DMS 273 (cell line): ENCODE data around the gene HOXD12.
A peak's percentile ranks its signal among the peaks of the same experiment; 100 is the strongest.

ENCODE experiments used
- DNase-seq: peaks from one replicate; lab custom pipeline; 2025; ENCODE audit not compliant: unreplicated experiment; lab: John Stamatoyannopoulos, UW

HOXD12 gene

GRCh38 chr2:176080540-176081375 is 18.8 kb upstream of the HOXD12 start:
- DNase-seq, result no peak

- no peak for DNase-seq
These were observed 18.2 kb upstream of the HOXD12 start for GRCh38 chr2:176081376-176081836.

DNA sequence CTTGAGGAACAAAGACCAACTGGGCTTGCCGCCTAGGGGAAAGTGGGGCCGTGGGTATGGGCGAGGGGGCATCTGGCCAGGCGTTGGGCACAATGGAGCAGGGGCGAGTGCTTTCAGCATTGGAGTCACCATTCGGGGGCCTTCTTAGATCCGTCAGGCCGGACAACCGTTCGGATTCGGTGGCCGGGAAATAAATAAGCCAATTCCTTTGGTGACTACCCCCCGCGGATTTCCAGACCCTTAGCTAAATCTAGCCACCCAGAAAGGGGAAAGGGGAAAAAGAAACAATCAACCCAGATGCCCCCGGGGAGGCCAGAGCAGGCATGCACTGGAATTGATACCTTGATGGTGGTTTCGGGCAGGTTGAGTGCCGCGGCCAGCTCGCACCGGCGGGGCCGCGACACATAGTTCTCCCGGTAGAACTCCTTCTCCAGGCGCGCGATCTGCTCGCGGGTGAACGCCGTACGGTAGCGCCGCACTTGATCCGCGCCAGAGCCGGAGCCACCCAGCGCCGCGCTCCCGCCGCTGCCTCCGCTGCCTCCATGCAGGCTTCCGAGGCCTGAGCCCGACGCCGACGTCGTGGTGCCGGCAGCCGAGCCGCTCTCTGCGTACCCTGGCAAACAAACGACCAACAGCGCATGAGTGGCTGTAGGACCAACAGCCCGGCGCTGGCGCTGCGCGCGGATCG is 17.6 kb upstream of the HOXD12 start:
- DNase-seq, result no peak

DNA sequence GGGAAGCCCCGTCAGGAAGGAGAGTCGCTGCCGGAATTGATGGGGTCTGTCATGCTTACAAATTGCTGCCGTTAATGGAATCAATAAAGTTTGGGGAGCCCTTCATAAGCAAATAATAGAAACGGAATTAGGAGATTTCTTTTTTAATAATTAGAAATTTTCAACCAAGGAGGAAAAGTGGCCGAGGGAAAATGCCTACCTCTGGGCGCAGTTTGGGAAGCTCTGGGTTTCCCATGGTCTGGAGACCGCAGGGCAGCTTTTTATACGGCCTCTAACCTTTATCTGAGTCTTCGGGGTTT is 17.1 kb upstream of the HOXD12 start:
- no peak for DNase-seq

- no peak for DNase-seq
These were observed 16.5 kb upstream of the HOXD12 start for GRCh38 chr2:176082824-176083751.

DNA sequence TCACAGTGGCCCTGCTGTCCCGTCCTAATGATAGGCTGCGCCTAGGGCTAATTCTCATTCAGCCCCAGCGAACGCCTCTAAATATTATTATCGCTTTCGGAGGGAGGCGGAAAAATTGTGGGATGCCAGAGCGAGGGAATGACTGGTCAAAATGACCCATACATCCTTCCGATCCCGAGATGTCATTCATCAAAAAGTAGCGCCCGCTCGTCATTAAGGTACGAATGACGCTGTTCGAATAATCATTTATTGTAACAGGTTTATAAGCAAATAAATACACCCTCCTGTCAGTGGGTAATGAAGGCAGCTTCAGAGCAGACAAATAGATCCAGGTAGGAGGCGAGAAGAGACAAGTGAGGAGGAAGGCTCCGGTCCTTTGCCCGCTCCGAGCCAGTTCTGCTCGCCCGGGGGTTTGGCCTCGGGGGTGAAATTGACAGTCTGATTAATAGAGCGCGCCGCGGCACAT is 15.8 kb upstream of the HOXD12 start, which contains the start of gene EVX2:
TSS of gene EVX2 (minus strand) at position 167 of the 466 bp plus-strand sequence. CDS start 186 bp downstream, outside the sequence.
- no peak for DNase-seq

DNA sequence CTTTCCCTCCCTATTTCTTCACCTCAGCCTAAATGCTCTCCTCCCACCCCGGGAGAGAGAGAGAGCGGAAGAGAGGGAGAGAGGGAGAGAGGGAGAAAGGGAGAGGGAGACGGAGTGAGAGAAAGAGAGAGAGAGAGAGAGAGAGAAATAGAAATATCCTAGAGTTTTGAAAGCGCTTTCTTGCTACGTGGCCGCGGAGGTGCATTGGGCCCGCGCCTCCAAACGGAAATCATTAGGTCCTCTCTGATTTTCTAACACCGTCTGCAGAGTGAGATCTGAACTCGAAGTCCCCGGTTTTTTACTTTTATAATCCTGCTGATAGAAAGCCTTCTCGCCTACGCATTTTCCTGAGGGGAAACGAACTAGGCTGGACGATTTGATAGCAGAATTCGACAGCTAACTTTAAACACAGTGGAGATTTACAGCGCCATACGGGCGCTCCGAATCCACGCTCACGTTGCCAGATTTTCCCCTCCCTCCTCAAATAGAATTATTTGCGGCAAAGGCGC is 14.9 kb upstream of the HOXD12 start:
- peak; percentile 30 for DNase-seq

DNA sequence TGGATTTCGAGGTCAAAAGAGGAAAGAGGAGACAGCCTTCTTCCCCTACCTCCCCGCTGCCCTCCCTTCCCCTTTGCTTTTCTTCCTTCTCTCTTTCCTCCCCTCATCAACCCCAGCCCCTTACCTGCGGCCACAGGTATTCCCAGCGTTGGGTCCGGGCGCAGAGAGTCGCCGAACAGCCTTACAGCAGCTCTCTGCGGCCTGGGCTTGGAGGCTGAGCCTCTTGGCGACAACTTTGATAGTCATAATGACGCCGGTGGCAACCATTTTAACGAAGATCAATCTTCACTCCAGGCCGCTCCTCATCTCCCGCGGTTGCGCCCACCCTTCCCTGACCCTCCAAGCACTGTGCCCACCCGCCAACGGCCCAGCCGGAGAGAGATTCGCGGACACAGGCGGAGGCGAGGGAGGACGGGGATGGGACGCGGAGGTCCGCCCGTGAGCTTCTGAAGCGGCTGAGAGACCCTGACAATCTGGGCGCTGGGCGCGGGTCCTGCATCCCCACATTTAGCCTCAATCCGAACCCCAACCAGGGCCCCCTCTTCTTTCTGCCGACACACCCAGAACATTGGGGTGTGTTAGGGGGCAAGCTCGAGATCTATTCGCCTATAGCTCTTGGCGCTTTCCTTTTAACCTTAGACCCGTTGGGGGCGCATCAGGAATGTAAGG is 14.3 kb upstream of the HOXD12 start:
- DNase-seq, result no peak

DNA sequence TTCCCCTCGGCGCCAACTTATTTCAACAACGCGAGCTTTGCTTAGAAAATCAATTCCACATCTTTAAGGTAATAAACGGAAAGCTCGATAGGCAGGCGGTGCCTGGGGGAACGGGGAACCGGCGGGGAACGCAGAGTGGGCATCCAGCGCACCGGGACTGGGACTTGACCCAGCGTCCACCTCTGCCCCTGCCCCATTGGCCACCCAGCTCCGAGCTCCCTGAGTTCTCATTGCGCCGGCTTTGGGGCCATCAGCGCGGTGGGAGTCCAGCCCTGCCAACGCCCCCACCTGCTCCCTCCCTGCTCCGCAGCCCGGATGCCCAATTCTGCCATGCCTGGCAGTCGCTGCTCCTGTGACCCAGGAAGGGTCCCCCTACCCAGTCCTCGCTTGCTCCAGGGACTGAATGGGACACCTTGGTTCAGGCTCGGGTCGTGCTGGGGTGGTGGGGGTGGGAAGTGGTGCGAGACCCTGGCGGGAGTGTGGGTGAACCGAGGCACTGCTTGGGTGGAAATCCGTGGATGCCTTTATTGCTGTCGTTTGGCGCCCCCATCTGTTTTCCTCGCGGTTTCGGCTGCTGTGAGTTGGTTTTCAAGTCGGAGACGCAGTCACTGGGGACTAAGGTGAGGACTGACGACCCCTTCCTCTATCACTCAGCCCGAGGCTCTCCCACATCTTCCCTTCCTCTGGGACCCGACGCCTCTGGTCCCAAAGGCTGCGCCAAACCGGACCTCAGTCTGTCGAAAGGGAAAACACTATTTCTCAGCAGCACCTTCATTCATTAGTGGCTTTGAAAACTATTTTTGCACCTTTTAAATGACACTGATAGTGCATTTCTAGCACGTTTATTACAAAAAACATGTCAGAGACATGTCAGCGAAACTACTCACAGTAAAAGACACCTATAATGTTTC is 13.5 kb upstream of the HOXD12 start:
- peak; percentile 84 for DNase-seq

- no peak for DNase-seq
These were observed 12.1 kb upstream of the HOXD12 start for GRCh38 chr2:176087330-176088047.

DNA sequence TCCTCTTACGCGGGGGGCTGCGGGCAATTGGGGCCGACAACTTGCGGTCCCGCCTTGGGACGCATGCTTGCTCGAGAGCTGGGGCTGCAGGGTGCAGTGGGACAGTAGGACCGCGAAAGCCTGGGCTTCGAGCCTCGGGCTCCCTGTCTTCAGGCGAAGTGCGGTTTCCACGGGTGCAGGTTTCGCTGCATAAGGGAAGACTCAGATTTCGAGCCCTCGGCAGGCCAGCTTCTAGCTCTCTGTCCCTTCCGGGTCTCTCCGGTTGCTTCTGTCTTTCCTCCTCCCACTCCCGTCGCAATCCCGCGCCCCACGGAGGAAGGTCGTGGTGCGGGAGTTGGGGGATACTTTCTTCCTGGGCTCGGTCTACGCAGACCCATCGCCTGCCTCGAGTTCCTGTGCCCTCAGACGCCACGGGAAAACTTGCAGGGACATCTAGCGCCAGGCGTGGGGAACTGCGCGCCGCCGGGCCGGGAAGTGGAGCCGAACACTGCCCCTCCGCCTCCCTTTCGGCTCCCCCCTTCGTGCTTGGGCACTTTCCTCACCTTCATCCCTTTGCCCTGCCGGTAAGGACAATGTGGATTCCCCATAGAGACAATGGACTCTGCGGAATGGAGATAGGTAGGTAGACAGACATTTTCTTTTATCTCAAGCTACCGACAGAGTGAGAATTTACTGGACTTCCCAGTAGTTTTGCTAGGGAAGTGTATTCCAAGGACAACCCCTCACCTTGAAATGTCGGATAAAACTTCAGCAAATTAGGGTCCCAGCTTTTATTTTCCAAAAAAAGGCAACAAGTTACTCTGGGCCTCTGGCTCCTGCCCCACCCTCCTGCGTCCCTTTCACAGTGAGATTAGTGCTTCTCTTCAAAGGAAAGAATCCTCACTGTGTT is 11.3 kb upstream of the HOXD12 start:
- DNase-seq, result peak; percentile 85

DNA sequence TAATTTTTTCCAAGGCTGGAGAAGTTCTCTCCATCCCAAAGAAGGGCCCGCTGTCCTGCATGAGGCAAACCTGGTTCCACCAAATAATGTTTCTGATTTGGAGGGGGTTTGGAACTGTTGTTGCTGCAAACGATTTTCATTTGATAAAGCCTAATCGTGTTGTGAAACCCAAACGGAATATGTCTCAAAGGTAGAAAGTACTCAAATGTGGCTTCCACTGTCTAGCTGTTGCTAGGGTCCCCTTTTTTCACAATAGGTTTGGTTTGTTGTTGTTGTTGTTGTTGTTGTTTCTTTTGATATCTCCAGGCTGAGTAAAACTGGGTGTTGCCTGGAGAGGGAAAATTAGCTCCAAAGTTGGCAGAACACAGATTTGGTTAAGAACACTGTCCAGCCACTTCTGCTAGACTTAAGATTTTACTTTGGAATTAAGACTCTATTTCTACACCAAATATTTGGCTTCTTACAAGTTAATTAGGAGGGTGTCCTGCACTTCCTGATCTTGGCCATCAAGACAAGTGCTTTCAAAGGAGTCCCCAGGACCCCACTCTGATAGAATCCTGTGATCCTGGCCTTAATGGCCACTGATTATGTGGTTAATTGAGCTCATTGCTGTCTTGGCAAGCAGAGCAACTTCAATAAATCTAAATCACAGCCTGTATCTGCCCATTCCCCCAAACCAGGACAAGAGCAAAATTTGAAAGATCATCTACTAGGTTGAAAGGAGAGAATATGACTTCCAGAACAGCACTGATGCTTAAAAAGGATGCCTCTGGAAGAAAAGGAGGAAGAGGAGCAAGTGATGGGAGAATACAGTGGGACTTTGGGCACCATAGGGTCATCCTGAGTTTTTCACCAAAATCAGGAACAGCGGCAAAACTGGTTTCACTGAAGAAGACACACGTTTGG is 10.4 kb upstream of the HOXD12 start:
- no peak for DNase-seq

- DNase-seq, result no peak
These were observed 9.7 kb upstream of the HOXD12 start for GRCh38 chr2:176089843-176090395.

DNA sequence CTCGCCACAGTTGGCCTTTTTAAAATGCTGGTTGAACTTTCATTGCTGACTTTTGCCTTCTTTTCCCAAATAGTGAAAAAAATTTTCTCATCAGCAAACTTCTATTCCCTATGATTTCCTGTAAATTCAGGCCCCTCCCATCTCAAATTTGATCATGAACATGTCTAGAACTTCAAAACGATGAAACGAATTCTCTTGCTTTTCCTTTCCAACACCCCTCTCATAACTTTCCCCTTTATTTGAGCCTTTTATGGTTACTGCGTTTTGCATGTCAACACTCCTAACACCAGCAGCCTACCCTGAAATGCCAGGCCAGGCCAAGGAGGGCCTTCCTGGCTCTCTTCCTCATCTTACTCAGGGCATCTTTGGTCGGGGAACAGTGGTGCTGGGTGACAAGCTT is 8.7 kb upstream of the HOXD12 start:
- DNase-seq, result no peak

- no peak for DNase-seq
These were observed 8.0 kb upstream of the HOXD12 start for GRCh38 chr2:176091329-176092258.
